ENCODE measurements around the gene PRKCE. TPM values are rescaled to one million over a fixed set of nuclear protein-coding genes. Genes with fewer than 3 reads are reported as not detected.

The PRKCE gene
- polyA plus RNA-seq, 3 donors, result 1.3 to 7.7 (median 2.3) TPM

DNA sequence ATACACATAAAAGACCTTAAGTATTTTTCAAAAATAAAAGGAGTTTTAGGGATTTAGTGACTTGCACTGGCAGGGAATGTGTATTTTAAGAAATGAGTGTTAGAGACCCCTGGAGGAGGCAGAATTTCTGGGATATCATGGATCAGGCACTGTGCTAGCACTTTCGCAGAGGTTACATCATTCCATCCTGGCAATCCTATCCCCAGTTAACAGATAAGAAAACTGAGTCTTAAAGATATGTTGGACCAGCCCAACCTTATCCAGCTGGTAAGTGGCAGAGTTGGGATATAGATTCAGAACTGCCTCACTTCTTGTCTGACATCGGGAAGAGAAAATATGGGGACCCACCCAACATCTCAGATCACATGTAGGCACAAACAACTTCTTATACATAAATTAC is 485.5 kb downstream of the PRKCE start:
- peaks cover 0 to 2% (median 0%) of the 10 kb centered on the region in 3 donors for H3K27me3 Mint-ChIP-seq (ENCODE audit: low read depth in 3 of 3)
- H3K36me3 Mint-ChIP-seq, result peaks cover 6 to 9% of the 10 kb centered on the region in 2 donors
- H3K4me3 Mint-ChIP-seq, result no peak overlapping the region
- intact Hi-C loops (cut with micrococcal nuclease), result no loop called here
- Histone ChIP-seq H3K27me3 (ENCODE audit: control insufficient read depth in 2 of 2, insufficient read depth in 2 of 2, low read length in 2 of 2) (no peaks in the 10 kb centered on the region), H3K9ac (ENCODE audit: insufficient read depth, low read length, poor library complexity, severe bottlenecking) (no peak overlapping the region), H3K4me1 (ENCODE audit: control insufficient read depth in 1 of 2, insufficient read depth in 2 of 2, low read length in 2 of 2) (no peaks in the 10 kb centered on the region), H3K4me3 (replicated peaks in 1 of 3; ENCODE audit: low read depth in 2 of 3, low read length in 3 of 3) (no peak overlapping the region), H3K27ac (ENCODE audit: low read depth in 1 of 2, low read length in 2 of 2) (no peak overlapping the region), H3K4me2 (replicated peaks; ENCODE audit: extremely low read depth, low read length, poor library complexity, severe bottlenecking) (no peak overlapping the region), H3K36me3 (replicated peaks in 1 of 2; ENCODE audit: control insufficient read depth in 1 of 2, insufficient read depth in 2 of 2, low read length in 2 of 2) (no peaks in the 10 kb centered on the region), H3K9me3 (replicated peaks in 1 of 2; ENCODE audit: control insufficient read depth in 1 of 2, insufficient read depth in 1 of 2, low read length in 2 of 2) (no peaks in the 10 kb centered on the region), H4K20me1 (ENCODE audit: insufficient read depth, low read length) (no peaks in the 10 kb centered on the region), H3K79me2 (ENCODE audit: insufficient read depth, low read length) (no peaks in the 10 kb centered on the region), H2AFZ (ENCODE audit: insufficient read depth, low read depth, low read length, poor library complexity, severe bottlenecking) (no peak overlapping the region)
- WGBS (ENCODE audit: insufficient coverage), result 100% methylated on average over 1 of the region's 2 CpGs
- DNase-seq, result no peak
- TF ChIP-seq, protein P1, sequence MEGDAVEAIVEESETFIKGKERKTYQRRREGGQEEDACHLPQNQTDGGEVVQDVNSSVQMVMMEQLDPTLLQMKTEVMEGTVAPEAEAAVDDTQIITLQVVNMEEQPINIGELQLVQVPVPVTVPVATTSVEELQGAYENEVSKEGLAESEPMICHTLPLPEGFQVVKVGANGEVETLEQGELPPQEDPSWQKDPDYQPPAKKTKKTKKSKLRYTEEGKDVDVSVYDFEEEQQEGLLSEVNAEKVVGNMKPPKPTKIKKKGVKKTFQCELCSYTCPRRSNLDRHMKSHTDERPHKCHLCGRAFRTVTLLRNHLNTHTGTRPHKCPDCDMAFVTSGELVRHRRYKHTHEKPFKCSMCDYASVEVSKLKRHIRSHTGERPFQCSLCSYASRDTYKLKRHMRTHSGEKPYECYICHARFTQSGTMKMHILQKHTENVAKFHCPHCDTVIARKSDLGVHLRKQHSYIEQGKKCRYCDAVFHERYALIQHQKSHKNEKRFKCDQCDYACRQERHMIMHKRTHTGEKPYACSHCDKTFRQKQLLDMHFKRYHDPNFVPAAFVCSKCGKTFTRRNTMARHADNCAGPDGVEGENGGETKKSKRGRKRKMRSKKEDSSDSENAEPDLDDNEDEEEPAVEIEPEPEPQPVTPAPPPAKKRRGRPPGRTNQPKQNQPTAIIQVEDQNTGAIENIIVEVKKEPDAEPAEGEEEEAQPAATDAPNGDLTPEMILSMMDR (IDR thresholded peaks at IDR 0.05), result no peak
- H3K4me1 Mint-ChIP-seq, result peaks cover under 1% of the 10 kb centered on the region
- H3K9me3 Mint-ChIP-seq, result peaks cover 0 to 2% (median 0%) of the 10 kb centered on the region in 7 donors
- no peak overlapping the region for H3K27ac Mint-ChIP-seq

DNA sequence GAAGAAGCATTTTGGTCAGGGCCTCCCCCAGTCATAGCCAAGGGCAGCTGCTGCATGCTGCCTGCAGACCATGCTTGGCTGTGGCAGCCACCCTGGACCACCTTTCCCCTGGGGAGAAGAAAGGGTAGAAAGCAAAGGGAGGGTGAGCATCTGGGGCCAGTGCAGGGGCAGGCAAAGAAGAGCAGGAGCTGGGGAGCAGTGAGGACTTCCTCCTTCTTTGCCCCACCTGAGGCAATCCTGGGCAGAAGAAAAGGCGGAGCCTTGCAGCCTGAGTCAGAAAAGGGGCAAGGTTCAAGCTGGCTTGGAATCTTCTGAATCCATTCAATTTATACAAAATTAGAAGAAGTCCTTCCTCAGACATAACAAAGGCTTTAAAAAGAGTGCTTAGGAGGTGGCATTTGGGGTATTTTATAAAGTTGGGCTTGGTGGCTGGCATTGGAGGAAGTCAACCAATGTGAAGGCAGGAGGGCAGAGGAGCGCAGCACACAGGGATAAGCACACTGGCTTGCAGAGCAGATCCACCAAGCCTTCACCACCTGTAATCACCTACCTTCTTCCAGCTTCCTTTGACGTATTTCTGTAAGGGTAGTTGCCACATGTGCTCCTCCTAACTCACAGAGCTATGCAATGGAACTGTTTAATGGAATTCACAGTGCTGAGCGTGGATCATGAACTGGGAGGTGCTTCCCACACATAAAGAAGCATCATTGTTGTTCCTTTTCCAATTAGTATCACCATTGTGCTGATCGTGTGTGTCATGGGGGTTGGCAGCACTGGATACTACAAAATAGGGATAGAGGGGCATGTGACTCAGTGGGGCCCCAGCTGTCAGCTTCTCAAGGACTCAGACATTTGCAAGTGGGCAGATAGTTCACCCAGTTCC is 491.3 kb downstream of the PRKCE start:
- no peaks in the 10 kb centered on the region for H4K20me1 ChIP-seq (ENCODE audit: insufficient read depth, low read length)
- no peak overlapping the region for H3K4me2 ChIP-seq (replicated peaks; ENCODE audit: extremely low read depth, low read length, poor library complexity, severe bottlenecking)
- H3K9ac ChIP-seq (ENCODE audit: insufficient read depth, low read length, poor library complexity, severe bottlenecking), result no peak overlapping the region
- H3K27me3 Mint-ChIP-seq (ENCODE audit: low read depth in 3 of 3), result peaks cover 0 to 3% (median 3%) of the 10 kb centered on the region in 3 donors
- H3K9me3 Mint-ChIP-seq, result no peaks in the 10 kb centered on the region
- WGBS (ENCODE audit: insufficient coverage), result 92% methylated on average over 2 of the region's 5 CpGs
- no peak overlapping the region for H3K27ac Mint-ChIP-seq
- peaks cover 17% of the 10 kb centered on the region for H3K4me1 Mint-ChIP-seq
- H3K27me3 ChIP-seq (ENCODE audit: control insufficient read depth in 2 of 2, insufficient read depth in 2 of 2, low read length in 2 of 2), result no peaks in the 10 kb centered on the region
- peaks cover 0 to 9% of the 10 kb centered on the region in 2 donors for H3K36me3 ChIP-seq (replicated peaks in 1 of 2; ENCODE audit: control insufficient read depth in 1 of 2, insufficient read depth in 2 of 2, low read length in 2 of 2)
- intact Hi-C loops (cut with micrococcal nuclease), result no loop called here
- H3K36me3 Mint-ChIP-seq, result peaks cover 20 to 25% of the 10 kb centered on the region in 2 donors
- no peak overlapping the region for H3K4me3 Mint-ChIP-seq
- H3K27ac ChIP-seq (ENCODE audit: low read depth in 1 of 2, low read length in 2 of 2), result no peak overlapping the region
- H3K79me2 ChIP-seq (ENCODE audit: insufficient read depth, low read length), result no peaks in the 10 kb centered on the region
- peak in 1 of 3 donors; percentile 19 for DNase-seq
- H3K4me3 ChIP-seq (replicated peaks in 1 of 3; ENCODE audit: low read depth in 2 of 3, low read length in 3 of 3), result no peak overlapping the region
- H2AFZ ChIP-seq (ENCODE audit: insufficient read depth, low read depth, low read length, poor library complexity, severe bottlenecking), result no peak overlapping the region
- no peaks in the 10 kb centered on the region for H3K9me3 ChIP-seq (replicated peaks in 1 of 2; ENCODE audit: control insufficient read depth in 1 of 2, insufficient read depth in 1 of 2, low read length in 2 of 2)
- H3K4me1 ChIP-seq (ENCODE audit: control insufficient read depth in 1 of 2, insufficient read depth in 2 of 2, low read length in 2 of 2), result peaks cover 4 to 5% of the 10 kb centered on the region in 2 donors
- TF ChIP-seq, protein P1 (IDR thresholded peaks at IDR 0.05), result no peak
